Endodermal cell (in vitro differentiated cells): ENCODE measurements around the gene EPHB1. TPM values are rescaled to one million over a fixed set of nuclear protein-coding genes. Genes with fewer than 3 reads are reported as not detected.

ENCODE experiments used
- DNase-seq: peaks from one replicate; pipeline ENCODE4 v3.0.0-alpha.2; 2017
- H3K27ac ChIP-seq: 2 replicates; pipeline ENCODE4 v1.5.1; 2013; ENCODE audit warnings: mild to moderate bottlenecking, low read depth, low read length, moderate library complexity
- H3K27me3 ChIP-seq: 2 replicates; pipeline ENCODE4 v1.6.1; 2013; ENCODE audit warnings: mild to moderate bottlenecking, low read length, moderate library complexity; ENCODE audit not compliant: insufficient read depth, control insufficient read depth, poor library complexity, severe bottlenecking
- H3K36me3 ChIP-seq: 2 replicates; pipeline ENCODE4 v1.7.0; 2013; ENCODE audit warnings: mild to moderate bottlenecking, low read length, moderate library complexity; ENCODE audit not compliant: control insufficient read depth, insufficient read depth
- H3K4me1 ChIP-seq: one replicate; pipeline ENCODE4 v1.7.0; 2013; ENCODE audit warnings: low read length; ENCODE audit not compliant: control insufficient read depth, insufficient read depth
- H3K4me3 ChIP-seq: 2 replicates; pipeline ENCODE4 v1.5.1; 2013; ENCODE audit warnings: mild to moderate bottlenecking, low read length, moderate library complexity
- H3K9ac ChIP-seq: 2 replicates; pipeline ENCODE4 v1.6.1; 2013; ENCODE audit warnings: mild to moderate bottlenecking, low read length, moderate library complexity; ENCODE audit not compliant: poor library complexity, severe bottlenecking; ENCODE audit errors: extremely low read depth
- H3K9me3 ChIP-seq: 2 replicates; pipeline ENCODE4 v1.6.1; 2013; ENCODE audit warnings: mild to moderate bottlenecking, low read length, moderate library complexity; ENCODE audit not compliant: control insufficient read depth
- H3K27ac Mint-ChIP-seq: 2 replicates; pipeline ENCODE4 v1.8.0; 2020; ENCODE audit warnings: mixed read lengths
- H3K27me3 Mint-ChIP-seq: 2 replicates; pipeline ENCODE4 v1.8.0; 2021; ENCODE audit warnings: mild to moderate bottlenecking, mixed read lengths; ENCODE audit not compliant: insufficient read depth
- H3K36me3 Mint-ChIP-seq: 2 replicates; pipeline ENCODE4 v1.8.0; 2020; ENCODE audit warnings: low read depth, mixed read lengths
- H3K4me1 Mint-ChIP-seq: 2 replicates; pipeline ENCODE4 v1.8.0; 2020; ENCODE audit warnings: mixed read lengths
- H3K4me3 Mint-ChIP-seq: 2 replicates; pipeline ENCODE4 v1.8.0; 2020; ENCODE audit warnings: mild to moderate bottlenecking, moderate library complexity, mixed read lengths
- H3K9me3 Mint-ChIP-seq: 2 replicates; pipeline ENCODE4 v1.8.0; 2020; ENCODE audit warnings: mild to moderate bottlenecking, mixed read lengths
- CTCF ChIP-seq: fragments of 200-600 bp; sonication (generic); conservative IDR thresholded peaks from 2 replicates; pipeline ENCODE4 v1.5.0; 2021; ENCODE audit warnings: antibody characterized with exemption, mild to moderate bottlenecking
- WGBS, 2 experiments: methylation state at CpG; one replicate each; pipeline versions ENCODE4 v1.1.5 to v1.1.7; 2013; ENCODE audit warnings: missing lambda C conversion rate in 2 of 2, mixed read lengths in 1 of 2; ENCODE audit not compliant: insufficient coverage in 1 of 2, insufficient read length in 1 of 2; 5-methylcytosine and 5-hydroxymethylcytosine counted together
- total RNA-seq, 2 donors: library from RNA; stranded (reverse); fragmentation: NEBNext Ultra II Directional in 1 of 2; extraction: Animal tissue kit (Norgen Biotek cat#: 25700) in 1 of 2; gene quantifications; 2 replicates in 1 of 2; 3 replicates in 1 of 2; pipeline ENCODE4 v1.2.1, GENCODE V29; 2021

The EPHB1 gene
- total RNA-seq, 2 donors from 2014 or later = 2.9 to 3.6 TPM

DNA sequence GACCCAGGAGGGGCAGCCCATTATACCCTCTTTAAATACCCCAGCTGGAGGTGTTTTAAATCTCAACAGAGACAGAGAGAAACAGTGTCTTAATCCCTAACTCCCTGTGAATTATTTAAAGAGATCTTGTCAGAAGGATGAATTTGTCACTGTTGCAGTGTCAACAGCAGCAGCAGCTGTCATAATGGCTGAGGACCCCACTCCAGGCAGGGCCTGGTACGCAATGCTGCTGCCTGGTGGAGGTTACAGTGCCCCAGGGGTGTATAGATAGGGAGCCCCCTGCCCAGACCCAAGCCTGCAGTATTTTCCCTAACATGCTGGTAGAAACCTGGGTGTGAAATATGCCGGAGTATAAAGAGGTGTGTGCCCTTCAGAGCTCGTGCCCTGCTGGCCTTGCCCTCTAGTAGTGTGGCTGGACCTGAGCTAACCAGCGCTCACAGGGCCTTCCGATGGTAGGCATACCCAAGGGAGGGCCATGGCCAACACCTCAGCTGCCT is 143.0 kb downstream of the EPHB1 start:
- Mint-ChIP-seq H3K9me3 (no peaks in the 10 kb centered on the region), H3K36me3 (no peaks in the 10 kb centered on the region), H3K4me3 (no peak overlapping the region), H3K27me3 (peaks cover 77% of the 10 kb centered on the region), H3K4me1 (peaks cover 27% of the 10 kb centered on the region), H3K27ac (no peak overlapping the region)
- H3K36me3 ChIP-seq = no peaks in the 10 kb centered on the region
- no peak overlapping the region for H3K9ac ChIP-seq
- DNase-seq = peak; percentile 70
- peak overlapping the region; percentile 67 for H3K27ac ChIP-seq
- no peak for TF ChIP-seq CTCF
- no peak overlapping the region for H3K4me3 ChIP-seq
- 69 to 83% methylated on average over 3 to 5 of the region's 5 CpGs for WGBS, 2 experiments
- H3K27me3 ChIP-seq = peaks cover 74% of the 10 kb centered on the region
- H3K4me1 ChIP-seq = peaks cover 17% of the 10 kb centered on the region
- no peaks in the 10 kb centered on the region for H3K9me3 ChIP-seq

DNA sequence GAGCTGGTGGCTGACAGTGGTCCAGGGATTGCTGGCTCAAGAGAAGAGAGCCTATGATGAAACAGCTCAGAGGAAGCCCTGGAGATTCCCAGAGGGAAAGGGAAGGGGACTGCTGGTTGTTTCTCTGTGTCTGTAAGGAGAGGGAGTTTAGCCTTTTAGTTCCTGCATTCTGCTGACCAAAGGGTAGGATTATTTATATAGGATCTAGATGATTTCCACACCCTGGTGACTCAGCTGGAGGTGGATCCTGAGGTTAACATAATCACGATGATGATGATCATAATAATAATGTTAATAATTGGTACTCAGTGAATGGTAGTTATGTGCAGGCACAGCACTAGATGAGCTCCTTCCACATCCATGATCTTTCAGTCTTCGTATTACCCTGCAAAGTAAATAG is 144.9 kb downstream of the EPHB1 start:
- DNase-seq = no peak
- H3K4me1 ChIP-seq = peaks cover 17% of the 10 kb centered on the region
- H3K36me3 Mint-ChIP-seq = no peaks in the 10 kb centered on the region
- no peak overlapping the region for H3K4me3 Mint-ChIP-seq
- no peaks in the 10 kb centered on the region for H3K9me3 ChIP-seq
- 75 to 98% methylated on average over 2 of the region's 2 CpGs for WGBS, 2 experiments
- H3K27me3 Mint-ChIP-seq = peaks cover 65% of the 10 kb centered on the region
- H3K27me3 ChIP-seq = peaks cover 63% of the 10 kb centered on the region
- no peak overlapping the region for H3K27ac Mint-ChIP-seq
- no peak for TF ChIP-seq CTCF
- no peaks in the 10 kb centered on the region for H3K36me3 ChIP-seq
- H3K9ac ChIP-seq = no peak overlapping the region
- no peaks in the 10 kb centered on the region for H3K9me3 Mint-ChIP-seq
- no peak overlapping the region for H3K4me3 ChIP-seq
- peaks cover 24% of the 10 kb centered on the region for H3K4me1 Mint-ChIP-seq
- no peak overlapping the region for H3K27ac ChIP-seq

GRCh38 chr3:134941820-134942219 is 146.8 kb downstream of the EPHB1 start:
- peaks cover 50% of the 10 kb centered on the region for H3K27me3 Mint-ChIP-seq
- Histone ChIP-seq H3K4me1 (peaks cover 13% of the 10 kb centered on the region), H3K9me3 (no peaks in the 10 kb centered on the region), H3K4me3 (no peak overlapping the region), H3K36me3 (no peaks in the 10 kb centered on the region), H3K27me3 (peaks cover 49% of the 10 kb centered on the region), H3K27ac (no peak overlapping the region), H3K9ac (no peak overlapping the region)
- no peaks in the 10 kb centered on the region for H3K36me3 Mint-ChIP-seq
- no peaks in the 10 kb centered on the region for H3K9me3 Mint-ChIP-seq
- no peak overlapping the region for H3K27ac Mint-ChIP-seq
- no peak for TF ChIP-seq CTCF
- H3K4me1 Mint-ChIP-seq = peaks cover 16% of the 10 kb centered on the region
- WGBS, 2 experiments = 73 to 88% methylated on average over 1 of the region's 1 CpG
- DNase-seq = no peak
- no peak overlapping the region for H3K4me3 Mint-ChIP-seq
